Right lobe of liver (tissue), 6 donors: ENCODE measurements around the gene STKLD1. TPM values are rescaled to one million over a fixed set of nuclear protein-coding genes. Genes with fewer than 3 reads are reported as not detected.

Experiments used
- ATAC-seq, 4 donors: fragments of 200-7000 bp; cut with Tn5 transposase; one replicate each; pipeline ENCODE4 v1.9.1; 2020; ENCODE audit warnings: mild to moderate bottlenecking in 4 of 4, moderate library complexity in 4 of 4
- DNase-seq, 3 donors: peaks; one replicate each; pipeline ENCODE4 v3.0.0-alpha.2; 2020
- H3K27ac ChIP-seq, 3 donors: fragments of 200-600 bp; one replicate each; pipeline ENCODE4 v1.8.0; 2022
- H3K27me3 ChIP-seq, 2 donors: fragments of 200-600 bp; one replicate each; pipeline ENCODE4 v1.8.0; 2022
- H3K36me3 ChIP-seq, 4 donors: fragments of 200-600 bp; sonication (generic) in 1 of 4; one replicate each; pipeline versions ENCODE4 v1.5.1 to v1.8.0; 2017 to 2022; ENCODE audit warnings: control low read depth in 1 of 4
- H3K4me1 ChIP-seq, 4 donors: fragments of 200-600 bp; sonication (generic) in 1 of 4; one replicate each; pipeline versions ENCODE4 v1.5.1 to v1.8.0; 2017 to 2022; ENCODE audit warnings: control low read depth in 1 of 4
- H3K4me3 ChIP-seq, 3 donors: fragments of 200-600 bp; one replicate each; pipeline ENCODE4 v1.8.0; 2022
- H3K9me3 ChIP-seq, 4 donors: fragments of 200-600 bp; sonication (generic) in 1 of 4; one replicate each; pipeline versions ENCODE4 v1.5.1 to v1.8.0; 2017 to 2022; ENCODE audit warnings: control low read depth in 1 of 4
- CTCF ChIP-seq, 4 donors: fragments of 200-600 bp in 3 of 4; fragments of 450-650 bp in 1 of 4; IDR thresholded peaks; one replicate each; pipeline versions ENCODE4 v1.5.1 to v1.8.0; 2016 to 2022; ENCODE audit warnings: antibody characterized with exemption in 4 of 4, mild to moderate bottlenecking in 2 of 4
- POLR2A ChIP-seq: fragments of 450-650 bp; IDR thresholded peaks from one replicate; pipeline ENCODE4 v1.6.1; 2017; ENCODE audit warnings: antibody characterized with exemption, mild to moderate bottlenecking
- WGBS: methylation state at CpG from one replicate; pipeline ENCODE4 v1.1.6; 2018; ENCODE audit warnings: low coverage, low lambda C conversion rate; ENCODE audit not compliant: insufficient coverage; ENCODE audit errors: missing lambda C conversion rate; 5-methylcytosine and 5-hydroxymethylcytosine counted together
- intact Hi-C, 2 donors: fragments of 100-400 bp; cut with DNase I; formaldehyde crosslinking; loops; one replicate each; pipeline versions ENCODE4 v1.11.2 to v1.14.1; 2022
- small RNA-seq, 2 experiments: library from RNA; depleted of rRNA; stranded (forward); fragments of <200 nt; gene quantifications; one replicate each; pipeline ENCODE3, GENCODE V24; 2016
- total RNA-seq, 6 experiments: library from RNA; depleted of rRNA in 2 of 6; stranded (reverse); fragments of >200 nt in 2 of 6; fragmentation: NEBNext Ultra II Directional in 3 of 6; extraction: Animal tissue kit (Norgen Biotek cat#: 25700) in 3 of 6; gene quantifications; one replicate each; pipeline versions ENCODE4 v1.1.0 to v1.2.4, GENCODE V29; 2016 to 2023
- donor health status: DM: no; HTN: yes; CAD: no.
- donor health status: DM: no; HTN: no; CAD: no.
- donor health status: DM: no; HTN: no; CAD: no.
- donor health status: DM: no; HTN: yes; CAD: no.
- donor health status: DM: no; HTN: yes; CAD: no.

Gene STKLD1
- total RNA-seq, 6 experiments from 2014 or later, result 0.43 to 2.6 (median 0.81) TPM; not detected in 1

- H3K27ac ChIP-seq, result no peak overlapping the region
- no peaks in the 10 kb centered on the region for H3K36me3 ChIP-seq
- no peak for TF ChIP-seq POLR2A
- no peak for TF ChIP-seq CTCF (IDR thresholded peaks at IDR 0.05)
- no peak for DNase-seq
- no peak overlapping the region for H3K4me3 ChIP-seq
- H3K27me3 ChIP-seq, result no peaks in the 10 kb centered on the region
- WGBS, result 73% methylated on average over 3 of the region's 20 CpGs
- H3K4me1 ChIP-seq, result peaks cover 0 to 3% (median 0%) of the 10 kb centered on the region in 4 donors
- no peak for ATAC-seq
- H3K9me3 ChIP-seq, result no peaks in the 10 kb centered on the region
- intact Hi-C loops, result no loop called here
Observed at GRCh38 chr9:133454943-133455673, 78.9 kb downstream of the STKLD1 start.

Small RNA genes lying within 50 kb of the gene (small RNA-seq; reads per million reads assigned to genes)
- gene RF00019, result 0 reads per million in 2 experiments
- gene SNORD24, result 0 reads per million in 2 experiments
- gene SNORD36A, result 0 reads per million in 2 experiments
- gene SNORD36B, result 0 reads per million in 2 experiments
- 0 reads per million in 2 experiments for gene SNORD36C

Other genes starting within 250 kb of the STKLD1 start
- 1 to 10 TPM in 5 of 6 experiments, under 1 TPM in 1; 0.68 to 3.7 (median 1.9) TPM for gene GBGT1, start 212.5 kb upstream of the STKLD1 start, total RNA-seq
- gene OBP2B, start 167.1 kb upstream of the STKLD1 start, total RNA-seq, result not detected
- gene ABO, start 101.2 kb upstream of the STKLD1 start, total RNA-seq, result under 1 TPM in 2 of 6 experiments, not detected in 4; 0.06 to 0.29 TPM
- 1 to 10 TPM; 5.8 to 8.8 (median 7.6) TPM for gene SURF6, start 40.2 kb upstream of the STKLD1 start, total RNA-seq
- 10 to 100 TPM in 1 of 6 experiments, 1 to 10 TPM in 5; 5.9 to 14.5 (median 8.1) TPM for gene MED22, start 28.2 kb upstream of the STKLD1 start, total RNA-seq
- 100 to 1,000 TPM; 529 to 851 (median 616) TPM for gene RPL7A, start 28.1 kb upstream of the STKLD1 start, total RNA-seq
- gene SURF1, start 19.9 kb upstream of the STKLD1 start, total RNA-seq, result 10 to 100 TPM; 37.4 to 68.8 (median 44.5) TPM
- 10 to 100 TPM in 2 of 6 experiments, 1 to 10 TPM in 4; 6.3 to 16.9 (median 8.2) TPM for gene SURF2, start 19.8 kb upstream of the STKLD1 start, total RNA-seq
- 100 to 1,000 TPM; 181 to 243 (median 213) TPM for gene SURF4, start 306 bp upstream of the STKLD1 start, total RNA-seq
- gene REXO4, start 41.6 kb downstream of the STKLD1 start, total RNA-seq, result 10 to 100 TPM in 5 of 6 experiments, 1 to 10 TPM in 1; 9.5 to 19.9 (median 12.0) TPM
- 10 to 100 TPM in 3 of 6 experiments, 1 to 10 TPM in 3; 8.1 to 27.7 (median 11.3) TPM for gene ADAMTS13, start 46.0 kb downstream of the STKLD1 start, total RNA-seq
- gene CACFD1, start 83.6 kb downstream of the STKLD1 start, total RNA-seq, result 10 to 100 TPM; 23.5 to 39.8 (median 32.9) TPM
- 1 to 10 TPM in 5 of 6 experiments, under 1 TPM in 1; 0.88 to 6.8 (median 2.8) TPM for gene SLC2A6, start 102.7 kb downstream of the STKLD1 start, total RNA-seq
- gene MYMK, start 148.6 kb downstream of the STKLD1 start, total RNA-seq, result not detected
- gene ADAMTSL2, start 158.3 kb downstream of the STKLD1 start, total RNA-seq, result 10 to 100 TPM in 3 of 6 experiments, 1 to 10 TPM in 3; 9.2 to 24.8 (median 12.7) TPM
- 1 to 10 TPM; 1.6 to 5.8 (median 3.0) TPM for gene FAM163B, start 233.0 kb downstream of the STKLD1 start, total RNA-seq